Nephron (organoid): ENCODE measurements around the gene RERE.
"Not testable (repeated sequence)": the region's sequence is repeated elsewhere in the genome, so short reads cannot be mapped to it uniquely, and the experiment has no call there.

Experiments
- H3K27ac Mint-ChIP-seq, 3 experiments: 2 replicates each; pipeline ENCODE4 v1.8.0; 2020; ENCODE audit warnings: mixed read lengths in 3 of 3, mild to moderate bottlenecking in 2 of 3, moderate library complexity in 1 of 3
- H3K27me3 Mint-ChIP-seq: 2 replicates; pipeline ENCODE4 v1.8.0; 2021; ENCODE audit warnings: low read depth, mild to moderate bottlenecking, moderate library complexity, mixed read lengths
- H3K36me3 Mint-ChIP-seq: 2 replicates; pipeline ENCODE4 v1.8.0; 2020; ENCODE audit warnings: low read depth, mixed read lengths
- H3K4me1 Mint-ChIP-seq: 2 replicates; pipeline ENCODE4 v1.8.0; 2020; ENCODE audit warnings: mixed read lengths
- H3K4me3 Mint-ChIP-seq, 3 experiments: 2 replicates each; pipeline ENCODE4 v1.8.0; 2020; ENCODE audit warnings: mild to moderate bottlenecking in 3 of 3, mixed read lengths in 3 of 3, moderate library complexity in 2 of 3
- H3K9me3 Mint-ChIP-seq: 2 replicates; pipeline ENCODE4 v1.8.0; 2020; ENCODE audit warnings: mixed read lengths
- TF ChIP-seq, protein P1 (sequence below), 3 experiments: fragments of 200-600 bp; sonication (generic); IDR thresholded peaks; one replicate each; pipeline ENCODE4 v1.5.0; 2021; ENCODE audit warnings: antibody characterized with exemption in 3 of 3; ENCODE audit not compliant: unreplicated experiment in 3 of 3

Gene RERE

DNA sequence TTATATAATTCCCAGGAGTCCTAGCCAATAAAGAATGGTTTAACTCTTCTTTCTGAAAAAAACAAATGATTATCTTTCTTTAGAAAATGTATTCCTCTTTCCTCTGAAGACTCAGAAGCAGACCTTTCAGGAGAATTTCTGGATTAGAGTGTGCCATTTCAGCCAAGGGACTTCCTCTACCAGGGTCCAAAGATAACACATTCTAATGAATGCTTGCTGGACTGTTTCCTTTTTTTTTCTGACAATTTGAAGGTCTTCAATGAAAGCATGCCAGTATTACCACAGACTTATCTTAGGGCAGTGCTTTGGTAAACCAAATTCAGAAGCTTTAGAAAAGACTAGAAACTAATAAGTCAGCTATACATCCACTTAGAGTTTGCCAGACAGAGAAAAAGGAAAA lies 80.5 kb downstream of the RERE start:
- H3K27me3 Mint-ChIP-seq, result no peaks in the 10 kb centered on the region
- H3K4me3 Mint-ChIP-seq, result no peak overlapping the region
- peaks cover 61% of the 10 kb centered on the region for H3K36me3 Mint-ChIP-seq
- peak overlapping the region; percentile 58 to 82 (median 81) for H3K27ac Mint-ChIP-seq
- H3K4me1 Mint-ChIP-seq, result peaks cover 23% of the 10 kb centered on the region
- H3K9me3 Mint-ChIP-seq, result peaks cover 13% of the 10 kb centered on the region
- TF ChIP-seq, protein P1, sequence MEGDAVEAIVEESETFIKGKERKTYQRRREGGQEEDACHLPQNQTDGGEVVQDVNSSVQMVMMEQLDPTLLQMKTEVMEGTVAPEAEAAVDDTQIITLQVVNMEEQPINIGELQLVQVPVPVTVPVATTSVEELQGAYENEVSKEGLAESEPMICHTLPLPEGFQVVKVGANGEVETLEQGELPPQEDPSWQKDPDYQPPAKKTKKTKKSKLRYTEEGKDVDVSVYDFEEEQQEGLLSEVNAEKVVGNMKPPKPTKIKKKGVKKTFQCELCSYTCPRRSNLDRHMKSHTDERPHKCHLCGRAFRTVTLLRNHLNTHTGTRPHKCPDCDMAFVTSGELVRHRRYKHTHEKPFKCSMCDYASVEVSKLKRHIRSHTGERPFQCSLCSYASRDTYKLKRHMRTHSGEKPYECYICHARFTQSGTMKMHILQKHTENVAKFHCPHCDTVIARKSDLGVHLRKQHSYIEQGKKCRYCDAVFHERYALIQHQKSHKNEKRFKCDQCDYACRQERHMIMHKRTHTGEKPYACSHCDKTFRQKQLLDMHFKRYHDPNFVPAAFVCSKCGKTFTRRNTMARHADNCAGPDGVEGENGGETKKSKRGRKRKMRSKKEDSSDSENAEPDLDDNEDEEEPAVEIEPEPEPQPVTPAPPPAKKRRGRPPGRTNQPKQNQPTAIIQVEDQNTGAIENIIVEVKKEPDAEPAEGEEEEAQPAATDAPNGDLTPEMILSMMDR (IDR thresholded peaks at IDR 0.05; ENCODE audit: unreplicated experiment in 3 of 3), result no peak

DNA sequence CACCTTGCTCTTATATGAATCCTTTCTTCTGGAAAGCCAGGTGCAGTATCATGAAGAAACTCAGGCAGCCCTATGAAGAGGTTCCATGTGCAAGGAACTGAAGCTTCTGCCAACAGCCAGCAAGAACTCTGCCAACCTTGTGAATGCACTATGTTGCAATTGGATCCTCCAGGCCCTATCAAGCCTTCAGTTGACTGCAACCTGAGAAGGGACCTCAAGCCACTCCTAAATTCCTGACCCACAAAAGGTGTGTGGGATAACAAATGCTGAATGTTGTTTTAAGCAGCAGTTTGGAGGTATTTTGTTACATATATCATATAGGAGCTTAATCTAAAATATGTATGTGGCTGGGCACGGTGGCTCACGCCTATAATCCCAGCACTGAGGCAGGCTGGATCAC lies 84.0 kb downstream of the RERE start:
- Mint-ChIP-seq H3K36me3 (peaks cover 54% of the 10 kb centered on the region), H3K4me3 (no peak overlapping the region), H3K27ac (no peak overlapping the region), H3K4me1 (peaks cover 24% of the 10 kb centered on the region), H3K27me3 (no peaks in the 10 kb centered on the region), H3K9me3 (peaks cover 15% of the 10 kb centered on the region)
- TF ChIP-seq, protein P1 (IDR thresholded peaks at IDR 0.05; ENCODE audit: unreplicated experiment in 3 of 3), result no peak

DNA sequence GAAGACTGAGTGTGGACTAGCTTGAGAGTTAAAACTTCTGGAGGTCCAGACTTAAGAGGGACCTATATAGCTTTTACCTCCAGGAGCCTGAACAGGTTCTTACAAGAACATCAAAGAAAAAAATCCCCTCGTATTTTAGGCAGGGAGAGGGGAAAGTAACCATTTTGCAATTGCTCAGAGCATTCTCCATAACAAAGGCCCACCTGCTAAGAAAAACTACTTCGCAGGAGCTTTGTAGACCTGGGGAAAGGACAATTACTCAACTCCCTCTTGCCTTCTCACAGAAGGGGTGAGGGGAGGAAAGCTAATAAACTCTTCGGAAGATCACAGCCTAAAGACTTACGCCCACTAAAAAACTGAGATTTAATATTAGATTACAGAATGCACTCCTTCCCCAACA lies 86.3 kb downstream of the RERE start:
- H3K27ac Mint-ChIP-seq, result no peak overlapping the region
- H3K36me3 Mint-ChIP-seq, result peaks cover 38% of the 10 kb centered on the region
- peaks cover 18% of the 10 kb centered on the region for H3K4me1 Mint-ChIP-seq
- TF ChIP-seq, protein P1 (IDR thresholded peaks at IDR 0.05; ENCODE audit: unreplicated experiment in 3 of 3), result no peak
- H3K4me3 Mint-ChIP-seq, result no peak overlapping the region
- peaks cover 15% of the 10 kb centered on the region for H3K9me3 Mint-ChIP-seq
- H3K27me3 Mint-ChIP-seq, result no peaks in the 10 kb centered on the region

DNA sequence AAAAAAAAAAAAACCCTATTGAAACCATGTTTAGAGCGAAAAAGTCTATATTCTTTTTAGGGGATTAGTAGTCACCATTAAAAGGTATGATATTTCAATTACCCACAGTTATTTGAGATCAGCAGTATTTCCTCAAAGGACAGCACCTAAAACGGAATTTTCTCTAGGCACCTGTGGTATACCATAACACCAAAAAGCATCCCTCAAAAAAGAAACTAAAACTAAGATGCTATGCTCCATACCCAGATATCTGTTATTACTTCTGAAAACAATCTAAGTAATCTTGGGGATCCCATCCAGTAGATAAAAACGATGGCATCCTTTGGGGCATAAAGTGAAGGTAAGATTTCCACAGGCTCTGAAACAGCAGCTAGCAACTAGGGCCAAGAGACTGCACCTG lies 89.0 kb downstream of the RERE start:
- peaks cover 29% of the 10 kb centered on the region for H3K36me3 Mint-ChIP-seq
- H3K27ac Mint-ChIP-seq, result peak overlapping the region in 1 of 3 experiments; percentile 30
- no peaks in the 10 kb centered on the region for H3K27me3 Mint-ChIP-seq

DNA sequence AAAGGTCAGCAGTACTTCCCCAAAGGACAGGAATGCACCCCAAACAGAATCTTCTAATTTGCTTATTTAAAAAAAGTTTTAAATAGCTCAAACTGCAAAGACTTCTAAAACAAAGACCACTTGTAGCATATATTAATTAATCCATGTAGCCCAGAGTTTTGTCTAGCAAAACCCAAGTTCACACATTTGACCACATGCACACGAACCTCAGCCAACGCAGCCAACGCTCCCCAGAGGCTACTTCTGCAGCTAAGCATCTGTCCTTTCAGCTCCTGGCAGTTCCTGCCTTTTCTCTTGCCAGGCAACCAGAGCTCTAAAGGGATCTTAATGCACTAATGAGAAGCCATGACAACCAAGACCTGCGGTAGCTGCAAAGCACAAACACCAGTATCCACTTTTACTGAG lies 89.6 kb downstream of the RERE start:
- Mint-ChIP-seq H3K27ac (peak overlapping the region; percentile 23 to 51 (median 30)), H3K36me3 (peaks cover 26% of the 10 kb centered on the region), H3K4me3 (no peak overlapping the region), H3K27me3 (no peaks in the 10 kb centered on the region), H3K9me3 (peaks cover 15% of the 10 kb centered on the region), H3K4me1 (peaks cover 31% of the 10 kb centered on the region)
- TF ChIP-seq, protein P1 (IDR thresholded peaks at IDR 0.05; ENCODE audit: unreplicated experiment in 3 of 3), result no peak

More for the DNA sequence above, 89.0 kb downstream of the RERE start:
- H3K9me3 Mint-ChIP-seq, result peaks cover 15% of the 10 kb centered on the region
- H3K4me1 Mint-ChIP-seq, result peaks cover 26% of the 10 kb centered on the region
- H3K4me3 Mint-ChIP-seq, result no peak overlapping the region
- TF ChIP-seq, protein P1 (IDR thresholded peaks at IDR 0.05; ENCODE audit: unreplicated experiment in 3 of 3), result no peak

DNA sequence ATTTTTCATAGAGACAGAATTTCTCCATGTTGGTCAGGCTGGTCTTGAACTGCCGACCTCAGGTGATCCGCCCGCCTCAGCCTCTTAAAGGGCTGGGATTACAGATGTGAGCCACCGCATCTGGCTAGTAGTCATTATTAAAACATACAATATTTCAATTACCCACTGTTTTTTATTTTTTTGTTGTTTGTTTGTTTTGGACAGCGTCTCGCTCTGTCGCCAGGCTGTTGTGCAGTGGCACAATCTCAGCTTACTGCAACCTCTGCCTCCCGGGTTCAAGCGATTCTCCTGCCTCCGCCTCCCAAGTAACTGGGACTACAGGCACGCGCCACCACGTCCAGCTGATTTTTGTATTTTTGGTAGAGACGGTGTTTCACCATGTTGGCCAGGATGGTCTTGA lies 90.1 kb downstream of the RERE start:
- not testable (repeated sequence) for H3K4me3 Mint-ChIP-seq, H3K27me3 Mint-ChIP-seq, H3K27ac Mint-ChIP-seq
- H3K4me1 Mint-ChIP-seq, result peaks cover 33% of the 10 kb centered on the region
- peaks cover 24% of the 10 kb centered on the region for H3K36me3 Mint-ChIP-seq
- peaks cover 14% of the 10 kb centered on the region for H3K9me3 Mint-ChIP-seq

DNA sequence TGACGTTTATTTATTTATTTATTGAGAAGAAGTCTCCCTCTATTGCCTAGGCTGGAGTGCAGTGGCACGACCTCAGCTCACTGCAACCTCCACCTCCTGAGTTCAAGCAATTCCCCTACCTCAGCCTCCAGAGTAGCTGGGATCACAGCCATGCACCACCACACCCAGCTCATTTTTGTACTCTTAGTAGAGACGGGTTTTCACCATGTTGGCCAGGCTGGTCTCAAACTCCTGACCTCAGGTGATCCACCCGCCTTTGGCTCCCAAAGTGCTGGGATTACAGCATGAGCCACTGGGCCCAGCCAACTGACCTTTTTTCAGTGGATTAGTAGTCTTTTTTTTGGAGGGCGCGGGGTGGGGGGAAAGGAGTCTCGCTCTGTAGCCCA lies 90.6 kb downstream of the RERE start:
- H3K36me3 Mint-ChIP-seq, result peaks cover 19% of the 10 kb centered on the region
- H3K9me3 Mint-ChIP-seq, H3K27me3 Mint-ChIP-seq, H3K4me3 Mint-ChIP-seq: not testable (repeated sequence)
- peaks cover 38% of the 10 kb centered on the region for H3K4me1 Mint-ChIP-seq
- peak overlapping the region in 2 of 3 experiments; percentile 19 to 26 for H3K27ac Mint-ChIP-seq
